SK-N-SH (cell line): ENCODE measurements around the gene SOCS7. TPM values are rescaled to one million over a fixed set of nuclear protein-coding genes. Genes with fewer than 3 reads are reported as not detected.

Experiments
- CTCF ChIA-PET: fragments of 300-600, 350-600 bp; formaldehyde crosslinking; extraction: SDS; loops from one replicate; lab custom pipeline; 2021; lab: Yijun Ruan, JAX
- POLR2A ChIA-PET: fragments of 350-600 bp; sonication (Branson Sonifier 250); formaldehyde crosslinking; extraction: SDS; loops from one replicate; lab custom pipeline; 2020; ENCODE audit warnings: antibody characterized with exemption, inconsistent platforms; lab: Yijun Ruan, JAX
- DNase-seq: peaks from one replicate; pipeline ENCODE4 v3.0.0; 2012
- H2AFZ ChIP-seq: fragments of 200-600 bp; sonication (generic); 2 replicates; pipeline ENCODE4 v1.8.1; 2016; ENCODE audit warnings: antibody characterized with exemption, mild to moderate bottlenecking, low read depth
- H3F3A ChIP-seq: fragments of 200-600 bp; sonication (generic); replicated peaks from 2 replicates; pipeline ENCODE3; 2016; ENCODE audit warnings: antibody characterized with exemption, mild to moderate bottlenecking; ENCODE audit not compliant: insufficient read depth
- H3K27ac ChIP-seq, 2 experiments: fragments of 200-500 bp in 1 of 2; fragments of 200-600 bp in 1 of 2; sonication (Bioruptor generic) in 1 of 2; sonication (generic), shearing (Covaris generic) in 1 of 2; 2 replicates each; pipeline versions ENCODE4 v1.5.1 to v1.6.1; 2014 to 2016; ENCODE audit warnings: low read depth in 2 of 2, inconsistent platforms in 1 of 2, low read length in 1 of 2, mild to moderate bottlenecking in 1 of 2, mixed read lengths in 1 of 2
- H3K27me3 ChIP-seq: fragments of 200-600 bp; sonication (generic), shearing (Covaris generic); 2 replicates; pipeline ENCODE4 v1.6.1; 2016; ENCODE audit warnings: mixed run types; ENCODE audit not compliant: insufficient read depth
- H3K36me3 ChIP-seq, 2 experiments: fragments of 200-500 bp in 1 of 2; fragments of 200-600 bp in 1 of 2; sonication (Bioruptor generic) in 1 of 2; sonication (generic) in 1 of 2; replicated peaks in 1 of 2; 2 replicates each; pipeline versions ENCODE3 to v1.5.1; 2014 to 2016; ENCODE audit warnings: low read length in 1 of 2, mild to moderate bottlenecking in 1 of 2; ENCODE audit not compliant: insufficient read depth in 2 of 2, control insufficient read depth in 1 of 2
- H3K4me1 ChIP-seq, 2 experiments: fragments of 200-500 bp in 1 of 2; fragments of 200-600 bp in 1 of 2; sonication (Bioruptor generic) in 1 of 2; sonication (generic), shearing (Covaris generic) in 1 of 2; 2 replicates each; pipeline versions ENCODE4 v1.5.1 to v1.6.1; 2014 to 2016; ENCODE audit warnings: low read depth in 1 of 2, low read length in 1 of 2, mixed run types in 1 of 2; ENCODE audit not compliant: insufficient read depth in 2 of 2, control insufficient read depth in 1 of 2
- H3K4me2 ChIP-seq: fragments of 200-600 bp; sonication (generic), shearing (Covaris generic); 2 replicates; pipeline ENCODE4 v1.6.1; 2017; ENCODE audit warnings: mixed run types
- H3K4me3 ChIP-seq, 2 experiments: fragments of 200-500 bp in 1 of 2; fragments of 200-600 bp in 1 of 2; sonication (Bioruptor generic) in 1 of 2; sonication (generic), shearing (Covaris generic) in 1 of 2; 2 replicates each; pipeline versions ENCODE4 v1.5.1 to v1.8.1; 2014 to 2016; ENCODE audit warnings: low read depth in 2 of 2, inconsistent platforms in 1 of 2, low read length in 1 of 2, mild to moderate bottlenecking in 1 of 2, mixed read lengths in 1 of 2, moderate library complexity in 1 of 2
- H3K79me2 ChIP-seq: fragments of 200-600 bp; sonication (generic); 2 replicates; pipeline ENCODE4 v1.8.1; 2017; ENCODE audit warnings: mild to moderate bottlenecking; ENCODE audit not compliant: insufficient read depth
- H3K9ac ChIP-seq: fragments of 200-600 bp; sonication (generic); 2 replicates; pipeline ENCODE4 v1.6.1; 2017; ENCODE audit warnings: mixed run types
- H3K9me2 ChIP-seq: fragments of 200-600 bp; sonication (generic); 2 replicates; pipeline ENCODE4 v1.6.1; 2017; ENCODE audit warnings: mixed run types
- H3K9me3 ChIP-seq: fragments of 200-600 bp; sonication (generic); 2 replicates; pipeline ENCODE4 v1.6.1; 2017; ENCODE audit warnings: mixed run types, mild to moderate bottlenecking, moderate library complexity
- H4K20me1 ChIP-seq: fragments of 200-600 bp; sonication (generic); 2 replicates; pipeline ENCODE4 v1.6.1; 2017; ENCODE audit warnings: mild to moderate bottlenecking, mixed run types; ENCODE audit not compliant: insufficient read depth
- CHD2 ChIP-seq: fragments of 150-350 bp; IDR thresholded peaks from 2 replicates; pipeline ENCODE4 v1.6.1; 2018; ENCODE audit warnings: low read length; ENCODE audit not compliant: partially characterized antibody
- CTCF ChIP-seq: fragments of 200-600 bp; sonication (generic); IDR thresholded peaks from 2 replicates; pipeline ENCODE4 v1.6.1; 2017; ENCODE audit warnings: antibody characterized with exemption, mild to moderate bottlenecking, moderate library complexity
- FOXM1 ChIP-seq: IDR thresholded peaks from 2 replicates; pipeline ENCODE4 v1.4.0; 2012; ENCODE audit warnings: low read depth, mild to moderate bottlenecking
- GATA2 ChIP-seq: sonication (generic); formaldehyde crosslinking; IDR thresholded peaks from 2 replicates; pipeline ENCODE4 v1.5.0; 2020; ENCODE audit warnings: mild to moderate bottlenecking, missing genetic modification reagents
- RAD21 ChIP-seq: IDR thresholded peaks from 2 replicates; pipeline ENCODE4 v1.6.1; 2012; ENCODE audit warnings: mild to moderate bottlenecking, low read length
- REST ChIP-seq: IDR thresholded peaks from 2 replicates; pipeline ENCODE4 v1.6.1; 2012; ENCODE audit warnings: mild to moderate bottlenecking, low read depth, low read length, moderate library complexity
- RXRA ChIP-seq: IDR thresholded peaks from 2 replicates; pipeline ENCODE4 v1.4.0; 2012; ENCODE audit warnings: low read depth, mild to moderate bottlenecking, borderline replicate concordance
- SIN3A ChIP-seq: IDR thresholded peaks from 2 replicates; pipeline ENCODE4 v1.6.1; 2012; ENCODE audit warnings: low read depth, mild to moderate bottlenecking, low read length, moderate library complexity, borderline replicate concordance
- SMC3 ChIP-seq: IDR thresholded peaks from 2 replicates; pipeline ENCODE4 v1.6.1; 2012; ENCODE audit warnings: low read depth, low read length, improper control_type of control experiment
- WGBS: methylation state at CpG from one replicate; pipeline ENCODE4 v1.1.6; 2017; ENCODE audit warnings: low lambda C conversion rate; 5-methylcytosine and 5-hydroxymethylcytosine counted together
- polyA plus RNA-seq, 3 experiments: library from polyadenylated mRNA; depleted of rRNA; stranded (reverse); fragments of >200 nt; gene quantifications; 2 replicates each; pipeline ENCODE4 v1.2.3, GENCODE V29; 2012

Gene SOCS7
- polyA plus RNA-seq, 1 of the 3 experiments (the other 2 are of a cell fraction), result 7.4 TPM

DNA sequence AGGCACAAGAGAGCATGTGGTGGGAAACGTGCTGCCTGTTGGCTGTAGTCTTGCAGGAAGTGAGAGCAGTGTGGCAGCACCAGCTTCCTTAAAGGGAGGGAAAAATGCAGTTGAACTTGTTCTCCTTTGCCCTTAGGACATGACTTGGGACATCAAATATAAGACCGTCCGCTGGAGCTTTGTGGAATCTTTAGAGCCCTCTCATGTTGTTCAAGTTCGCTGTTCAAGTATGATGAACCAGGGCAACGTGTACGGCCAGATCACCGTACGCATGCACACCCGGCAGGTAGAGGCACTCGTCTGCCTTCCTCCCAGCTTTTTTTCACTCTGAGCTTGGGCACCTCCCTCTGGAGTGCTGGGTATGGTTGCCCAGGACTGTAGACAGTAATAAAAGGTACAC is 31.2 kb upstream of the SOCS7 start:
- no peak overlapping the region for H3K4me3 ChIP-seq
- no peaks in the 10 kb centered on the region for H3K9me2 ChIP-seq
- no peak overlapping the region for H2AFZ ChIP-seq
- H4K20me1 ChIP-seq, result no peaks in the 10 kb centered on the region
- no peaks in the 10 kb centered on the region for H3F3A ChIP-seq
- no peaks in the 10 kb centered on the region for H3K79me2 ChIP-seq
- CTCF ChIA-PET, result interaction anchor here (0.7 to 23.5 kb wide), 2 partner anchors 27 to 83 kb away, joined by 3 to 303 read pairs; partner anchors contain the start of genes GPR179 and SOCS7
- H3K27ac ChIP-seq, result no peak overlapping the region
- no peaks in the 10 kb centered on the region for H3K27me3 ChIP-seq
- DNase-seq, result no peak
- H3K9me3 ChIP-seq, result no peaks in the 10 kb centered on the region
- H3K4me1 ChIP-seq, result peaks cover 0 to 20% of the 10 kb centered on the region in 2 experiments; a peak in 2 of 4 replicates
- no peak overlapping the region for H3K4me2 ChIP-seq
- TF ChIP-seq REST (no peak), CHD2 (no peak), FOXM1 (no peak), RAD21 (no peak), GATA2 (CRISPR knock-in tag) (no peak)
- TF ChIP-seq, all 33 proteins: peak for 0
- POLR2A ChIA-PET, result no interaction called here
- WGBS, result 89% methylated on average over 9 of the region's 10 CpGs
- Histone ChIP-seq H3K9ac (no peak overlapping the region), H3K36me3 (peaks cover 9 to 29% of the 10 kb centered on the region in 2 experiments)

- no peak overlapping the region for H3K4me2 ChIP-seq
- H3K36me3 ChIP-seq, result peaks cover 9 to 21% of the 10 kb centered on the region in 2 experiments
- peaks cover 0 to 30% of the 10 kb centered on the region in 2 experiments; a peak in 2 of 4 replicates for H3K4me1 ChIP-seq
- H3K27me3 ChIP-seq, result no peaks in the 10 kb centered on the region
- H3K9me2 ChIP-seq, result no peaks in the 10 kb centered on the region
- H4K20me1 ChIP-seq, result no peaks in the 10 kb centered on the region
- H2AFZ ChIP-seq, result no peak overlapping the region
- DNase-seq, result peak; percentile 85
- ChIA-PET POLR2A (no interaction called here), CTCF (interaction anchor here (0.7 to 23.5 kb wide), 9 partner anchors 9 to 121 kb away, joined by 3 to 303 read pairs (median 4); partner anchors contain the start of genes GPR179 and SOCS7)
- H3K79me2 ChIP-seq, result no peaks in the 10 kb centered on the region
- no peaks in the 10 kb centered on the region for H3F3A ChIP-seq
- no peaks in the 10 kb centered on the region for H3K9me3 ChIP-seq
- H3K9ac ChIP-seq, result no peak overlapping the region
- H3K27ac ChIP-seq, result no peak overlapping the region
- 20% methylated on average over 5 of the region's 8 CpGs for WGBS
- TF ChIP-seq CTCF, result peak; percentile 60
- TF ChIP-seq RAD21, result peak; percentile 22; the same call in 1 of the 2 replicates
- TF ChIP-seq RXRA, result no peak
- TF ChIP-seq SIN3A, result no peak
- peak; percentile 30; the same call in 1 of the 2 replicates for TF ChIP-seq SMC3
- H3K4me3 ChIP-seq, result no peak overlapping the region
These were observed 29.4 kb upstream of the SOCS7 start for GRCh38 chr17:38322156-38322779.
